ENCODE data around the gene USP30. TPM values are rescaled to one million over a fixed set of nuclear protein-coding genes. Genes with fewer than 3 reads are reported as not detected.

Gene USP30
- total RNA-seq, 1 experiment from 2014 or later = 12.4 TPM

DNA sequence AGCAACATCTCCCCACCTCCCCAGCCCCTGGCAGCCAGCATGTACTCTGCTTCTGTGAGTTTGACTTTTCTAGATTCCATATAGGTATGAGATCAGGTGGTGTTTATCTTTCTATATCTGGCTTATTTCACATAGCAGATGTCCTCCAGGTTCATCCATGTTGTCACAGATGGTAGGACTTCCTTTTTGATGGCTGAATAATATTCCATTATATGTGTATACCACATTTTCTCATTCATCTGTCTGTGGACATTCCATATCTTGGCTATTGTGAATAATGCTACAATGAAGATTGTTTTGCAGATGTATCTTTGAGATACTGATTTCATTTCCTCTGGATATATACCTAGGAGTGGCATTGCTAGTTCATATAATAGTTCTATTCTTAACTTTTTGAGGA is 22.5 kb downstream of the USP30 start:
- no peak overlapping the region for H3K27ac ChIP-seq (ENCODE audit: low read depth, low read length, poor library complexity, severe bottlenecking)
- DNase-seq (ENCODE audit: low spot score) = no peak
- ChIA-PET CTCF (no interaction called here), POLR2A (ENCODE audit: low non-redundant PET) (no interaction called here)
- no peaks in the 10 kb centered on the region for H3K9me3 ChIP-seq (ENCODE audit: low read depth, low read length, poor library complexity, severe bottlenecking)
- H3K27me3 ChIP-seq (replicated peaks; ENCODE audit: insufficient read depth, low read depth, low read length, poor library complexity) = no peaks in the 10 kb centered on the region
- H3K36me3 ChIP-seq (ENCODE audit: insufficient read depth, low read length, poor library complexity, severe bottlenecking) = peaks cover 6% of the 10 kb centered on the region
- intact Hi-C loops (cut with micrococcal nuclease; ENCODE audit: unreplicated experiment) = no loop called here
- no peak for TF ChIP-seq EZH2 (IDR thresholded peaks at IDR 0.05; ENCODE audit: borderline replicate concordance, low read depth, low read length, poor library complexity, severe bottlenecking)
- TF ChIP-seq, protein P1, sequence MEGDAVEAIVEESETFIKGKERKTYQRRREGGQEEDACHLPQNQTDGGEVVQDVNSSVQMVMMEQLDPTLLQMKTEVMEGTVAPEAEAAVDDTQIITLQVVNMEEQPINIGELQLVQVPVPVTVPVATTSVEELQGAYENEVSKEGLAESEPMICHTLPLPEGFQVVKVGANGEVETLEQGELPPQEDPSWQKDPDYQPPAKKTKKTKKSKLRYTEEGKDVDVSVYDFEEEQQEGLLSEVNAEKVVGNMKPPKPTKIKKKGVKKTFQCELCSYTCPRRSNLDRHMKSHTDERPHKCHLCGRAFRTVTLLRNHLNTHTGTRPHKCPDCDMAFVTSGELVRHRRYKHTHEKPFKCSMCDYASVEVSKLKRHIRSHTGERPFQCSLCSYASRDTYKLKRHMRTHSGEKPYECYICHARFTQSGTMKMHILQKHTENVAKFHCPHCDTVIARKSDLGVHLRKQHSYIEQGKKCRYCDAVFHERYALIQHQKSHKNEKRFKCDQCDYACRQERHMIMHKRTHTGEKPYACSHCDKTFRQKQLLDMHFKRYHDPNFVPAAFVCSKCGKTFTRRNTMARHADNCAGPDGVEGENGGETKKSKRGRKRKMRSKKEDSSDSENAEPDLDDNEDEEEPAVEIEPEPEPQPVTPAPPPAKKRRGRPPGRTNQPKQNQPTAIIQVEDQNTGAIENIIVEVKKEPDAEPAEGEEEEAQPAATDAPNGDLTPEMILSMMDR (conservative IDR thresholded peaks at IDR 0.05; ENCODE audit: low read depth, low read length) = no peak
- no peaks in the 10 kb centered on the region for H3K4me1 ChIP-seq (ENCODE audit: insufficient read depth, low read length, poor library complexity, severe bottlenecking)
- H3K4me3 ChIP-seq (ENCODE audit: low read depth, low read length, poor library complexity, severe bottlenecking) = no peak overlapping the region
- no TSS peak for BruUV-seq (replicated peaks)

DNA sequence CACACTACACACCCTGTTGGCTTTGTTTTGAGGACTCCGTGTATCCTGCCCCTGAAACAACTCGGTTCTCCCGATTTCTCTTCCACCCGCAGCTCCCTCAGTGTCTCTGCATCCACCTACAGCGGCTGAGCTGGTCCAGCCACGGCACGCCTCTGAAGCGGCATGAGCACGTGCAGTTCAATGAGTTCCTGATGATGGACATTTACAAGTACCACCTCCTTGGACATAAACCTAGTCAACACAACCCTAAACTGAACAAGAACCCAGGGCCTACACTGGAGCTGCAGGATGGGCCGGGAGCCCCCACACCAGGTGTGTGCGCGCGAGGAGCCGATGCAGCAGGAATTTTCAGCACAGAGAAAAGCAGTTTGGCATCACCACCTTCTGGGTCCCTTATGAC is 30.4 kb downstream of the USP30 start:
- Histone ChIP-seq H3K36me3 (ENCODE audit: insufficient read depth, low read length, poor library complexity, severe bottlenecking) (peaks cover 38% of the 10 kb centered on the region), H3K9me3 (ENCODE audit: low read depth, low read length, poor library complexity, severe bottlenecking) (no peaks in the 10 kb centered on the region), H3K27me3 (replicated peaks; ENCODE audit: insufficient read depth, low read depth, low read length, poor library complexity) (no peaks in the 10 kb centered on the region), H3K4me3 (ENCODE audit: low read depth, low read length, poor library complexity, severe bottlenecking) (no peak overlapping the region), H3K4me1 (ENCODE audit: insufficient read depth, low read length, poor library complexity, severe bottlenecking) (no peaks in the 10 kb centered on the region), H3K27ac (ENCODE audit: low read depth, low read length, poor library complexity, severe bottlenecking) (no peak overlapping the region)
- TF ChIP-seq, protein P1 (conservative IDR thresholded peaks at IDR 0.05; ENCODE audit: low read depth, low read length) = no peak
- no peak for TF ChIP-seq EZH2 (IDR thresholded peaks at IDR 0.05; ENCODE audit: borderline replicate concordance, low read depth, low read length, poor library complexity, severe bottlenecking)
- DNase-seq (ENCODE audit: low spot score) = no peak
- no TSS peak for BruUV-seq (replicated peaks)
- intact Hi-C loops (cut with micrococcal nuclease; ENCODE audit: unreplicated experiment) = no loop called here
- ChIA-PET CTCF (no interaction called here), POLR2A (ENCODE audit: low non-redundant PET) (no interaction called here)

DNA sequence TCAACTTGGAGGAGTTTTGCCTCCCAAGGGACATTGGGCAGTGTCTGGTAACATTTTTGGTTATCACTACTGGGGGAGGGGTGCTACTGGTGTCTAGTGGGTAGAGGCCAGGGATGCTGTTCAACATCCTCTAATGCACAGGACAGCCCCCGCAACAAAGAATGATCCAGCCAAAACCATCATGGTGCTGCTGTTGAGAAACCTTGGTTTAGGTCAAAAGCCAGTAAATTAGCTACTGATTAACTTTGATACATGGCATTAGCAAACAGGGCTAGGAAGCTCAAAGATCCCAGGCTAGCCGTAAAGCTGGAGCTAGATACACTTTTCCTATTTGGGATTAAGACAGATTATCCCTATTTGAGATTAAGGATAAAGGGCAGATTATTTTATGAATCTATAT is 32.0 kb downstream of the USP30 start:
- TF ChIP-seq, protein P1 (conservative IDR thresholded peaks at IDR 0.05; ENCODE audit: low read depth, low read length) = no peak
- no peak for TF ChIP-seq EZH2 (IDR thresholded peaks at IDR 0.05; ENCODE audit: borderline replicate concordance, low read depth, low read length, poor library complexity, severe bottlenecking)
- Histone ChIP-seq H3K9me3 (ENCODE audit: low read depth, low read length, poor library complexity, severe bottlenecking) (no peaks in the 10 kb centered on the region), H3K27me3 (replicated peaks; ENCODE audit: insufficient read depth, low read depth, low read length, poor library complexity) (no peaks in the 10 kb centered on the region), H3K4me1 (ENCODE audit: insufficient read depth, low read length, poor library complexity, severe bottlenecking) (no peaks in the 10 kb centered on the region), H3K27ac (ENCODE audit: low read depth, low read length, poor library complexity, severe bottlenecking) (no peak overlapping the region), H3K4me3 (ENCODE audit: low read depth, low read length, poor library complexity, severe bottlenecking) (no peak overlapping the region), H3K36me3 (ENCODE audit: insufficient read depth, low read length, poor library complexity, severe bottlenecking) (peaks cover 52% of the 10 kb centered on the region)
- POLR2A ChIA-PET (ENCODE audit: low non-redundant PET) = no interaction called here
- CTCF ChIA-PET = no interaction called here
- intact Hi-C loops (cut with micrococcal nuclease; ENCODE audit: unreplicated experiment) = no loop called here
- no peak for DNase-seq (ENCODE audit: low spot score)
- no TSS peak for BruUV-seq (replicated peaks)

Measured in A673 (cell line).